Keratinocyte (primary cell): ENCODE results near the gene SIVA1.

Experiments
- EZH2 ChIP-seq: IDR thresholded peaks from one replicate; pipeline ENCODE4 v1.6.1; 2012; ENCODE audit warnings: inconsistent platforms, mild to moderate bottlenecking, low read length, moderate library complexity
- TF ChIP-seq, protein P1 (sequence below), 3 experiments: IDR thresholded peaks in 1 of 3; conservative IDR thresholded peaks in 1 of 3; optimal IDR thresholded peaks in 1 of 3; 2 replicates in 2 of 3; 3 replicates in 1 of 3; pipeline versions ENCODE3 to v1.5.1; 2011; ENCODE audit warnings: low read length in 3 of 3, mild to moderate bottlenecking in 3 of 3, moderate library complexity in 2 of 3, control low read depth in 1 of 3, inconsistent platforms in 1 of 3; ENCODE audit not compliant: insufficient read depth in 2 of 3; ENCODE audit errors: extremely low read depth in 1 of 3

DNA sequence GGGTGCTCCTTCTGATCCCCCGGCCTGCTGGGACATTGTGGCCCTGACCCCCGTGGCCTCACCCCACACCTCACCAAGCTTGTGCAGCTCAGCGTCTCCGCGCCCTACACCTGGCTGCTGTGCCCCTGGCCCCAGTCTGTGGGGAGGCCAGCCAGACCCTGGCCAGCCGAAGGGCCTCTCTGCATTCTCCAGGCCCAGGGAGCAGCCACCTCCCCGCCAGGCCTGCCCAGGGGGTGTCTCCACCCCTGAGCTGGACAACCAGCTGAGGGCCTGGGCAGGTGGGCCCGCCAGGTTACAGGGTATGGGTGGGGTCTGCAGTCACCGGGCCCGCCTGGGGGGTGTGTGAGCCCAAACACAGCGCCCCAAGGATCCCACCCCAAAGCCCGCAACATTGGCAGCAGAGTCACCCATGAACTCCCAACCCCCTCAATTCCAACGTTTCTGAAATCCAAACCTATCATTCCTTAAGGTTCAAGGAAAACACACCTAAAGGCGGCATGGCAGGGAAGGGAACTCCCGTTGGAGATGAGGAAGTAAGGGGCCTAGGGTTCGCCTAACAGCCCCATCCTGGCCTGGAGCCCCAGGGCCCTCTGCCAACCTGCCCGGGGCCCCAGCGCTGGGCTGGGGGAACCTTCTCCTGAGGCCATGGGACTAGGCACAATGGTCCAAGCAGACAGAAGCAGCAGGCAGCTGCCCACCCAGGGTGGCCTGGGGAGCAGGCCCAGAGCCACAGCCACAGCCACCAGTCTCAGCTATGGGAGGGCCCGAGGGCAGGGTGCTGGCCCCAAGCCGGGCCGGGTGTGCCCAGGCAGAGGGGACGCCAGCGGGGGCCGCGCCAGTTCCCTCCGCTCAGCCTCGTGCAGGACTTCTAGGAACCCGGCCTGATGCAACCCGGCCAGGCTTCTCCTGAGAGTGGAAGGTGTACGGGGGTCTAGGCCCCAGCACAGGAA is 34.1 kb downstream of the SIVA1 start:
- TF ChIP-seq, protein P1, sequence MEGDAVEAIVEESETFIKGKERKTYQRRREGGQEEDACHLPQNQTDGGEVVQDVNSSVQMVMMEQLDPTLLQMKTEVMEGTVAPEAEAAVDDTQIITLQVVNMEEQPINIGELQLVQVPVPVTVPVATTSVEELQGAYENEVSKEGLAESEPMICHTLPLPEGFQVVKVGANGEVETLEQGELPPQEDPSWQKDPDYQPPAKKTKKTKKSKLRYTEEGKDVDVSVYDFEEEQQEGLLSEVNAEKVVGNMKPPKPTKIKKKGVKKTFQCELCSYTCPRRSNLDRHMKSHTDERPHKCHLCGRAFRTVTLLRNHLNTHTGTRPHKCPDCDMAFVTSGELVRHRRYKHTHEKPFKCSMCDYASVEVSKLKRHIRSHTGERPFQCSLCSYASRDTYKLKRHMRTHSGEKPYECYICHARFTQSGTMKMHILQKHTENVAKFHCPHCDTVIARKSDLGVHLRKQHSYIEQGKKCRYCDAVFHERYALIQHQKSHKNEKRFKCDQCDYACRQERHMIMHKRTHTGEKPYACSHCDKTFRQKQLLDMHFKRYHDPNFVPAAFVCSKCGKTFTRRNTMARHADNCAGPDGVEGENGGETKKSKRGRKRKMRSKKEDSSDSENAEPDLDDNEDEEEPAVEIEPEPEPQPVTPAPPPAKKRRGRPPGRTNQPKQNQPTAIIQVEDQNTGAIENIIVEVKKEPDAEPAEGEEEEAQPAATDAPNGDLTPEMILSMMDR (optimal IDR thresholded peaks at IDR 0.05 in 1 of 3, IDR thresholded peaks at IDR 0.05 in 1 of 3, conservative IDR thresholded peaks at IDR 0.05 in 1 of 3; ENCODE audit: extremely low read depth in 1 of 3, insufficient read depth in 2 of 3, low read length in 3 of 3), result no peak
- TF ChIP-seq EZH2, result no peak
